Omental fat pad (tissue), 4 donors: Measurements from ENCODE around the gene DIP2B. TPM values are rescaled to one million over a fixed set of nuclear protein-coding genes. Genes with fewer than 3 reads are reported as not detected.

ENCODE experiments used
- ATAC-seq: fragments of 150-250 bp; one replicate; pipeline ENCODE4 v1.9.1; 2016; ENCODE audit warnings: mild to moderate bottlenecking, moderate library complexity; ENCODE audit not compliant: low FRiP score
- DNase-seq: peaks from one replicate; pipeline ENCODE4 v3.0.0-alpha.2; 2019; ENCODE audit warnings: low spot score
- CTCF ChIP-seq, 3 donors: fragments of 450-650 bp; IDR thresholded peaks; one replicate each; pipeline ENCODE4 v1.5.1; 2016 to 2017; ENCODE audit warnings: antibody characterized with exemption in 3 of 3, mild to moderate bottlenecking in 3 of 3, moderate library complexity in 2 of 3
- total RNA-seq, 4 donors: library from RNA; depleted of rRNA; stranded (reverse); fragments of >200 nt; gene quantifications; one replicate each; pipeline ENCODE4 v1.1.0, GENCODE V29; 2016

DIP2B gene
- total RNA-seq, 4 donors from 2014 or later = 21.1 to 35.2 (median 24.4) TPM

GRCh38 chr12:50696931-50697330 lies 192.1 kb downstream of the DIP2B start:
- DNase-seq = no peak
- TF ChIP-seq CTCF (IDR thresholded peaks at IDR 0.05) = no peak
- no peak for ATAC-seq

GRCh38 chr12:50699154-50699553 lies 194.4 kb downstream of the DIP2B start:
- ATAC-seq (no peak), DNase-seq (no peak)
- no peak for TF ChIP-seq CTCF (IDR thresholded peaks at IDR 0.05)

- DNase-seq (no peak), ATAC-seq (no peak)
- no peak for TF ChIP-seq CTCF (IDR thresholded peaks at IDR 0.05)
Measured at GRCh38 chr12:50699940-50700339, 195.2 kb downstream of the DIP2B start.

- ATAC-seq (no peak), DNase-seq (no peak)
- no peak for TF ChIP-seq CTCF (IDR thresholded peaks at IDR 0.05)
Measured at GRCh38 chr12:50706606-50707005, 201.8 kb downstream of the DIP2B start.

- ATAC-seq = no peak
- no peak for TF ChIP-seq CTCF (IDR thresholded peaks at IDR 0.05)
- no peak for DNase-seq
Measured at GRCh38 chr12:50707396-50707795, 202.6 kb downstream of the DIP2B start.

- ATAC-seq = no peak
- TF ChIP-seq CTCF (IDR thresholded peaks at IDR 0.05) = no peak
- DNase-seq = no peak
Measured at GRCh38 chr12:50708631-50709030, 203.8 kb downstream of the DIP2B start.

GRCh38 chr12:50711121-50711520 lies 206.3 kb downstream of the DIP2B start:
- ATAC-seq (no peak), DNase-seq (no peak)
- no peak for TF ChIP-seq CTCF (IDR thresholded peaks at IDR 0.05)
